VCaP (cell line): ENCODE measurements around the gene ITGB5.

ENCODE experiments used
- H3K27ac ChIP-seq: fragments of 450-650 bp; 2 replicates; pipeline ENCODE4 v1.5.1; 2017
- CTCF ChIP-seq: fragments of 450-650 bp; conservative IDR thresholded peaks from 2 replicates; pipeline ENCODE4 v1.5.1; 2017; ENCODE audit warnings: mild to moderate bottlenecking, moderate library complexity

ITGB5 gene

GRCh38 chr3:124876401-124876878 lies 10.7 kb downstream of the ITGB5 start:
- no peak overlapping the region for H3K27ac ChIP-seq
- TF ChIP-seq CTCF, result no peak

GRCh38 chr3:124873226-124873625 lies 13.9 kb downstream of the ITGB5 start:
- no peak for TF ChIP-seq CTCF
- H3K27ac ChIP-seq, result no peak overlapping the region

GRCh38 chr3:124867511-124867910 lies 19.7 kb downstream of the ITGB5 start:
- TF ChIP-seq CTCF, result no peak
- H3K27ac ChIP-seq, result peak overlapping the region; percentile 33; the same call in 1 of the 2 replicates

- H3K27ac ChIP-seq, result no peak overlapping the region
- no peak for TF ChIP-seq CTCF
These were observed 25.2 kb downstream of the ITGB5 start for GRCh38 chr3:124862006-124862405.

GRCh38 chr3:124861041-124861440 lies 26.1 kb downstream of the ITGB5 start:
- TF ChIP-seq CTCF, result no peak
- no peak overlapping the region for H3K27ac ChIP-seq

- TF ChIP-seq CTCF, result no peak
- H3K27ac ChIP-seq, result no peak overlapping the region
These were observed 26.6 kb downstream of the ITGB5 start for GRCh38 chr3:124860599-124860998.

- TF ChIP-seq CTCF, result no peak
These were observed 28.1 kb downstream of the ITGB5 start for GRCh38 chr3:124859025-124859424.

More at GRCh38 chr3:124859025-124859424, 28.1 kb downstream of the ITGB5 start:
- no peak overlapping the region for H3K27ac ChIP-seq
